Stimulated activated naive CD8-positive, alpha-beta T cell treated with anti-CD3 and anti-CD28 coated beads, Interleukin-15, amount 100 ng/mL, for 72 hours (primary cell): Measurements from ENCODE around the gene OLIG1.

ENCODE experiments used
- ATAC-seq: fragments of 150-1000 bp; cut with Tn5 transposase; 2 replicates; pipeline ENCODE4 v1.10.0; 2021; ENCODE audit warnings: mild to moderate bottlenecking, moderate library complexity
- DNase-seq, 2 donors: peaks; one replicate each; pipeline ENCODE4 v3.0.0; 2021 to 2022
- H3K27ac Mint-ChIP-seq, 2 donors: one replicate each; pipeline ENCODE4 v1.8.0; 2022; ENCODE audit warnings: mild to moderate bottlenecking in 2 of 2, mixed read lengths in 2 of 2, moderate library complexity in 2 of 2
- H3K27me3 Mint-ChIP-seq: one replicate; pipeline ENCODE4 v1.8.0; 2022; ENCODE audit warnings: mixed read lengths
- H3K4me1 Mint-ChIP-seq: one replicate; pipeline ENCODE4 v1.8.0; 2022; ENCODE audit warnings: mild to moderate bottlenecking, mixed read lengths
- H3K4me3 Mint-ChIP-seq, 2 donors: one replicate each; pipeline ENCODE4 v1.8.0; 2022; ENCODE audit warnings: mild to moderate bottlenecking in 2 of 2, mixed read lengths in 2 of 2, moderate library complexity in 1 of 2
- H3K9me3 Mint-ChIP-seq, 2 donors: one replicate each; pipeline ENCODE4 v1.8.0; 2022; ENCODE audit warnings: mixed read lengths in 2 of 2

Gene OLIG1

DNA sequence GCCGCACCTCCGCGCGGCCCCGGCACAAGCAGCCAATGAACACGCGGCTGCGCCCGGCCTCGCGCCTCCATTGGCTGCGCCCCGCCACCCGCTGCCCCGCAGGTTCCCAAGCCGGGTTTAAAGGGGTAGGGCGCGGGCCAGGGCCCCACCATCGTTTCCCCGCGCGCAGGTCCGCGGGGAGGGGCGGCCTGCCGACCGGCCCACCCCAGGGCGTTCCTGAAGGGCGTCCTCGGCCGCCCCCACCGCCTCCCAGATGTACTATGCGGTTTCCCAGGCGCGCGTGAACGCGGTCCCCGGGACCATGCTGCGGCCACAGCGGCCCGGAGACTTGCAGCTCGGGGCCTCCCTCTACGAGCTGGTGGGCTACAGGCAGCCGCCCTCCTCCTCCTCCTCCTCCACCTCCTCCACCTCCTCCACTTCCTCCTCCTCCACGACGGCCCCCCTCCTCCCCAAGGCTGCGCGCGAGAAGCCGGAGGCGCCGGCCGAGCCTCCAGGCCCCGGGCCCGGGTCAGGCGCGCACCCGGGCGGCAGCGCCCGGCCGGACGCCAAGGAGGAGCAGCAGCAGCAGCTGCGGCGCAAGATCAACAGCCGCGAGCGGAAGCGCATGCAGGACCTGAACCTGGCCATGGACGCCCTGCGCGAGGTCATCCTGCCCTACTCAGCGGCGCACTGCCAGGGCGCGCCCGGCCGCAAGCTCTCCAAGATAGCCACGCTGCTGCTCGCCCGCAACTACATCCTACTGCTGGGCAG lies at the start of gene OLIG1:
TSS of gene OLIG1 (plus strand) at position 148 of the 750 bp plus-strand sequence. CDS start at position 254, 106 bp downstream.
- peak; percentile 76 for ATAC-seq
- Mint-ChIP-seq H3K27me3 (peaks cover 89% of the 10 kb centered on the region), H3K4me1 (peaks cover 21% of the 10 kb centered on the region), H3K27ac (no peak within 1 kb of the TSS), H3K9me3 (no peaks in the 10 kb centered on the region), H3K4me3 (peak within 1 kb of the TSS; percentile 83 to 89)
- peak; percentile 34 to 38 for DNase-seq

- DNase-seq (no peak), ATAC-seq (no peak)
- Mint-ChIP-seq H3K27ac (no peak overlapping the region), H3K9me3 (no peaks in the 10 kb centered on the region), H3K4me3 (peak overlapping the region; percentile 52 to 58), H3K4me1 (peaks cover 65% of the 10 kb centered on the region), H3K27me3 (peaks cover 100% of the 10 kb centered on the region)
These were observed 49.3 kb upstream of the OLIG1 start for GRCh38 chr21:33020558-33021100.

GRCh38 chr21:33021150-33021549 lies 48.8 kb upstream of the OLIG1 start:
- no peak overlapping the region for H3K4me3 Mint-ChIP-seq
- no peaks in the 10 kb centered on the region for H3K9me3 Mint-ChIP-seq
- DNase-seq (no peak), ATAC-seq (no peak)
- H3K27ac Mint-ChIP-seq, result no peak overlapping the region
- peaks cover 70% of the 10 kb centered on the region for H3K4me1 Mint-ChIP-seq
- peaks cover 100% of the 10 kb centered on the region for H3K27me3 Mint-ChIP-seq

GRCh38 chr21:33021667-33022066 lies 48.3 kb upstream of the OLIG1 start:
- peaks cover 75% of the 10 kb centered on the region for H3K4me1 Mint-ChIP-seq
- no peak overlapping the region for H3K27ac Mint-ChIP-seq
- H3K9me3 Mint-ChIP-seq, result no peaks in the 10 kb centered on the region
- H3K27me3 Mint-ChIP-seq, result peaks cover 100% of the 10 kb centered on the region
- ATAC-seq (no peak), DNase-seq (no peak)
- H3K4me3 Mint-ChIP-seq, result no peak overlapping the region

GRCh38 chr21:33022489-33022827 lies 47.5 kb upstream of the OLIG1 start:
- DNase-seq, result no peak
- no peak overlapping the region for H3K27ac Mint-ChIP-seq
- H3K4me3 Mint-ChIP-seq, result peak overlapping the region in 1 of 2 donors; percentile 55
- peaks cover 81% of the 10 kb centered on the region for H3K4me1 Mint-ChIP-seq
- ATAC-seq, result no peak
- H3K9me3 Mint-ChIP-seq, result no peaks in the 10 kb centered on the region
- peaks cover 100% of the 10 kb centered on the region for H3K27me3 Mint-ChIP-seq

- Mint-ChIP-seq H3K27me3 (peaks cover 97% of the 10 kb centered on the region), H3K27ac (no peak overlapping the region), H3K4me3 (peak overlapping the region in 1 of 2 donors; percentile 73), H3K4me1 (peaks cover 82% of the 10 kb centered on the region), H3K9me3 (no peaks in the 10 kb centered on the region)
- ATAC-seq, result no peak
- no peak for DNase-seq
These were observed 46.9 kb upstream of the OLIG1 start for GRCh38 chr21:33022828-33023573.

- peaks cover 89% of the 10 kb centered on the region for H3K4me1 Mint-ChIP-seq
These were observed 46.3 kb upstream of the OLIG1 start for GRCh38 chr21:33023574-33024200.

GRCh38 chr21:33024201-33025103 lies 45.5 kb upstream of the OLIG1 start:
- ATAC-seq (no peak), DNase-seq (no peak)
- Mint-ChIP-seq H3K4me3 (peak overlapping the region; percentile 4 to 73), H3K9me3 (no peaks in the 10 kb centered on the region), H3K4me1 (peaks cover 89% of the 10 kb centered on the region), H3K27ac (peak overlapping the region in 1 of 2 donors; percentile 51), H3K27me3 (peaks cover 97% of the 10 kb centered on the region)

More at GRCh38 chr21:33023574-33024200, 46.3 kb upstream of the OLIG1 start:
- Mint-ChIP-seq H3K27ac (peak overlapping the region in 1 of 2 donors; percentile 51), H3K27me3 (peaks cover 97% of the 10 kb centered on the region), H3K4me3 (peak overlapping the region; percentile 4 to 73), H3K9me3 (no peaks in the 10 kb centered on the region)
- ATAC-seq (no peak), DNase-seq (no peak)

DNA sequence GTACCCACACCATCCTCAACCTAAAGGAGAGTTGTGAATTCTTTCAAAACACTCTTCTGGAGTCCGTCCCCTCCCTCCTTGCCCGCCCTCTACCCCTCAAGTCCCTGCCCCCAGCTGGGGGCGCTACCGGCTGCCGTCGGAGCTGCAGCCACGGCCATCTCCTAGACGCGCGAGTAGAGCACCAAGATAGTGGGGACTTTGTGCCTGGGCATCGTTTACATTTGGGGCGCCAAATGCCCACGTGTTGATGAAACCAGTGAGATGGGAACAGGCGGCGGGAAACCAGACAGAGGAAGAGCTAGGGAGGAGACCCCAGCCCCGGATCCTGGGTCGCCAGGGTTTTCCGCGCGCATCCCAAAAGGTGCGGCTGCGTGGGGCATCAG lies 44.8 kb upstream of the OLIG1 start:
- no peak overlapping the region for H3K27ac Mint-ChIP-seq
- H3K9me3 Mint-ChIP-seq, result no peaks in the 10 kb centered on the region
- H3K4me1 Mint-ChIP-seq, result peaks cover 88% of the 10 kb centered on the region
- no peak for DNase-seq
- H3K4me3 Mint-ChIP-seq, result peak overlapping the region in 1 of 2 donors; percentile 52
- ATAC-seq, result no peak
- peaks cover 97% of the 10 kb centered on the region for H3K27me3 Mint-ChIP-seq

- H3K4me3 Mint-ChIP-seq, result peak within 1 kb of the TSS; percentile 65 to 73
- no peak for DNase-seq
These were observed 44.2 kb upstream of the OLIG1 start, which contains the start of gene OLIG2 for GRCh38 chr21:33025489-33026442. Gene OLIG2, plus strand, starts transcription at chr21:33025935. Its CDS starts 928 bp downstream, at chr21:33026863.

DNA sequence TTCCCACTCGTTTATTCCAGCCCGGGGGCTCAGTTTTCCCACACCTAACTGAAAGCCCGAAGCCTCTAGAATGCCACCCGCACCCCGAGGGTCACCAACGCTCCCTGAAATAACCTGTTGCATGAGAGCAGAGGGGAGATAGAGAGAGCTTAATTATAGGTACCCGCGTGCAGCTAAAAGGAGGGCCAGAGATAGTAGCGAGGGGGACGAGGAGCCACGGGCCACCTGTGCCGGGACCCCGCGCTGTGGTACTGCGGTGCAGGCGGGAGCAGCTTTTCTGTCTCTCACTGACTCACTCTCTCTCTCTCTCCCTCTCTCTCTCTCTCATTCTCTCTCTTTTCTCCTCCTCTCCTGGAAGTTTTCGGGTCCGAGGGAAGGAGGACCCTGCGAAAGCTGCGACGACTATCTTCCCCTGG lies 43.5 kb upstream of the OLIG1 start:
- Mint-ChIP-seq H3K9me3 (no peaks in the 10 kb centered on the region), H3K4me3 (peak overlapping the region; percentile 65 to 73), H3K4me1 (peaks cover 75% of the 10 kb centered on the region), H3K27ac (peak overlapping the region in 1 of 2 donors; percentile 20), H3K27me3 (peaks cover 97% of the 10 kb centered on the region)
- no peak for DNase-seq
- no peak for ATAC-seq

More at GRCh38 chr21:33025489-33026442, 44.2 kb upstream of the OLIG1 start, which contains the start of gene OLIG2:
- peak within 1 kb of the TSS in 1 of 2 donors; percentile 20 for H3K27ac Mint-ChIP-seq
- no peak for ATAC-seq
- H3K27me3 Mint-ChIP-seq, result peaks cover 97% of the 10 kb centered on the region
- peaks cover 81% of the 10 kb centered on the region for H3K4me1 Mint-ChIP-seq
- no peaks in the 10 kb centered on the region for H3K9me3 Mint-ChIP-seq

- no peak for DNase-seq
- H3K27ac Mint-ChIP-seq, result peak overlapping the region in 1 of 2 donors; percentile 20
These were observed 43.0 kb upstream of the OLIG1 start for GRCh38 chr21:33026878-33027400.

GRCh38 chr21:33027401-33028286 lies 42.3 kb upstream of the OLIG1 start:
- peaks cover 96% of the 10 kb centered on the region for H3K27me3 Mint-ChIP-seq
- no peak for DNase-seq
- H3K4me3 Mint-ChIP-seq, result peak overlapping the region in 1 of 2 donors; percentile 78
- H3K27ac Mint-ChIP-seq, result no peak overlapping the region
- H3K4me1 Mint-ChIP-seq, result peaks cover 64% of the 10 kb centered on the region
- no peaks in the 10 kb centered on the region for H3K9me3 Mint-ChIP-seq
- no peak for ATAC-seq

More at GRCh38 chr21:33026878-33027400, 43.0 kb upstream of the OLIG1 start:
- ATAC-seq, result no peak
- H3K4me1 Mint-ChIP-seq, result peaks cover 71% of the 10 kb centered on the region
- H3K9me3 Mint-ChIP-seq, result no peaks in the 10 kb centered on the region
- peaks cover 96% of the 10 kb centered on the region for H3K27me3 Mint-ChIP-seq
- H3K4me3 Mint-ChIP-seq, result peak overlapping the region; percentile 12 to 62
